ENCODE results near the gene CEP162. TPM values are rescaled to one million over a fixed set of nuclear protein-coding genes. Genes with fewer than 3 reads are reported as not detected.

CEP162 gene
- total RNA-seq (10 to 100 TPM in 1 of 5 experiments, 1 to 10 TPM in 4; 4.4 to 10.7 (median 9.2) TPM), polyA plus RNA-seq (1 to 10 TPM; 3.9 to 4.9 TPM), total RNA-seq (16.6 reads per million, percentile 46 among the genes with 10 or more reads in this experiment)

- Histone ChIP-seq H3K27ac (ENCODE audit: low read depth, low read length) (peak within 1 kb of the TSS; percentile 76), H3K4me1 (ENCODE audit: control insufficient read depth in 2 of 2, insufficient read depth in 2 of 2, low read length in 2 of 2) (peaks cover 0 to 8% of the 10 kb centered on the region in 2 donors), H3K4me3 (ENCODE audit: low read length) (peak within 1 kb of the TSS; percentile 90), H3K27me3 (ENCODE audit: control insufficient read depth in 2 of 2, insufficient read depth in 2 of 2, low read length in 2 of 2) (no peaks in the 10 kb centered on the region), H3K36me3 (ENCODE audit: control insufficient read depth in 2 of 3, insufficient read depth in 3 of 3, low read length in 3 of 3) (peaks cover 0 to 5% (median 0%) of the 10 kb centered on the region in 3 experiments), H3K9me3 (ENCODE audit: control insufficient read depth in 2 of 3, low read length in 3 of 3) (no peaks in the 10 kb centered on the region)
- Mint-ChIP-seq H3K27ac (peak within 1 kb of the TSS; percentile 77 to 96 (median 90)), H3K36me3 (peaks cover 0 to 1% (median 0%) of the 10 kb centered on the region in 5 donors), H3K4me1 (peaks cover 5 to 40% (median 23%) of the 10 kb centered on the region in 7 donors), H3K27me3 (peaks cover 2 to 17% (median 13%) of the 10 kb centered on the region in 5 donors), H3K4me3 (peak within 1 kb of the TSS; percentile 89 to 100 (median 96)), H3K9me3 (peaks cover 0 to 1% (median 0%) of the 10 kb centered on the region in 11 donors)
- peak; percentile 81 to 92 (median 91) for DNase-seq
- ChIA-PET CTCF (interaction anchor here (0.9 to 1.6 kb wide), 6 partner anchors 15 to 1981 kb away, joined by 3 to 12 read pairs (median 4); partner anchors contain the start of genes CYB5R4 and DOP1A), POLR2A (interaction anchor here (1.3 to 1.7 kb wide), 3 partner anchors 368 to 1451 kb away, joined by 4 to 8 read pairs (median 4); partner anchors contain the start of genes CYB5R4 and UBE3D)
- ATAC-seq, result peak; percentile 93
- intact Hi-C loops (cut with micrococcal nuclease), result loop anchor here (1.0 to 10.0 kb wide), 12 partner anchors 343 to 1981 kb away; partner anchors contain the start of genes CYB5R4 (in 2 of the 2), DOP1A (in 2 of the 2), IBTK (in 2 of the 2) and PGM3 (in 2 of the 2)
These were observed at the start of gene CEP162 for GRCh38 chr6:84227434-84228197. Gene CEP162 (minus strand): TSS chr6:84227643. CDS start chr6:84226393, 1,250 bp downstream.

- DNase-seq, result no peak
- H3K27me3 Mint-ChIP-seq, result peaks cover 0 to 30% (median 7%) of the 10 kb centered on the region in 5 donors
- H3K9me3 ChIP-seq (ENCODE audit: control insufficient read depth in 2 of 3, low read length in 3 of 3), result no peaks in the 10 kb centered on the region
- H3K36me3 ChIP-seq (ENCODE audit: control insufficient read depth in 2 of 3, insufficient read depth in 3 of 3, low read length in 3 of 3), result no peaks in the 10 kb centered on the region
- peaks cover 0 to 2% (median 0%) of the 10 kb centered on the region in 11 donors for H3K9me3 Mint-ChIP-seq
- CTCF ChIA-PET, result no interaction called here
- intact Hi-C loops (cut with micrococcal nuclease), result no loop called here
- H3K4me3 Mint-ChIP-seq, result no peak overlapping the region
- H3K27ac ChIP-seq (ENCODE audit: low read depth, low read length), result no peak overlapping the region
- ATAC-seq, result no peak
- H3K4me1 ChIP-seq (ENCODE audit: control insufficient read depth in 2 of 2, insufficient read depth in 2 of 2, low read length in 2 of 2), result no peaks in the 10 kb centered on the region
- no peaks in the 10 kb centered on the region for H3K27me3 ChIP-seq (ENCODE audit: control insufficient read depth in 2 of 2, insufficient read depth in 2 of 2, low read length in 2 of 2)
- H3K36me3 Mint-ChIP-seq, result no peaks in the 10 kb centered on the region
- POLR2A ChIA-PET, result no interaction called here
- H3K4me3 ChIP-seq (ENCODE audit: low read length), result no peak overlapping the region
- H3K4me1 Mint-ChIP-seq, result no peaks in the 10 kb centered on the region
- H3K27ac Mint-ChIP-seq, result no peak overlapping the region
These were observed 47.4 kb upstream of the CEP162 start for GRCh38 chr6:84274856-84275255.

- Histone ChIP-seq H3K4me3 (ENCODE audit: low read length) (no peak overlapping the region), H3K9me3 (ENCODE audit: control insufficient read depth in 2 of 3, low read length in 3 of 3) (no peaks in the 10 kb centered on the region), H3K27ac (ENCODE audit: low read depth, low read length) (no peak overlapping the region), H3K36me3 (ENCODE audit: control insufficient read depth in 2 of 3, insufficient read depth in 3 of 3, low read length in 3 of 3) (no peaks in the 10 kb centered on the region), H3K4me1 (ENCODE audit: control insufficient read depth in 2 of 2, insufficient read depth in 2 of 2, low read length in 2 of 2) (no peaks in the 10 kb centered on the region), H3K27me3 (ENCODE audit: control insufficient read depth in 2 of 2, insufficient read depth in 2 of 2, low read length in 2 of 2) (no peaks in the 10 kb centered on the region)
- ChIA-PET POLR2A (no interaction called here), CTCF (no interaction called here)
- H3K4me1 Mint-ChIP-seq, result no peaks in the 10 kb centered on the region
- no peak for ATAC-seq
- no peaks in the 10 kb centered on the region for H3K36me3 Mint-ChIP-seq
- peaks cover 0 to 34% (median 16%) of the 10 kb centered on the region in 5 donors for H3K27me3 Mint-ChIP-seq
- no peak for DNase-seq
- H3K9me3 Mint-ChIP-seq, result peaks cover 0 to 2% (median 0%) of the 10 kb centered on the region in 11 donors
- intact Hi-C loops (cut with micrococcal nuclease), result no loop called here
- no peak overlapping the region for H3K4me3 Mint-ChIP-seq
- H3K27ac Mint-ChIP-seq, result no peak overlapping the region
These were observed 45.8 kb upstream of the CEP162 start for GRCh38 chr6:84273048-84273809.

- H3K9me3 Mint-ChIP-seq, result peaks cover 0 to 2% (median 0%) of the 10 kb centered on the region in 11 donors
- Histone ChIP-seq H3K36me3 (ENCODE audit: control insufficient read depth in 2 of 3, insufficient read depth in 3 of 3, low read length in 3 of 3) (no peaks in the 10 kb centered on the region), H3K9me3 (ENCODE audit: control insufficient read depth in 2 of 3, low read length in 3 of 3) (no peaks in the 10 kb centered on the region), H3K4me1 (ENCODE audit: control insufficient read depth in 2 of 2, insufficient read depth in 2 of 2, low read length in 2 of 2) (no peaks in the 10 kb centered on the region), H3K27me3 (ENCODE audit: control insufficient read depth in 2 of 2, insufficient read depth in 2 of 2, low read length in 2 of 2) (no peaks in the 10 kb centered on the region), H3K4me3 (ENCODE audit: low read length) (no peak overlapping the region), H3K27ac (ENCODE audit: low read depth, low read length) (no peak overlapping the region)
- H3K27ac Mint-ChIP-seq, result no peak overlapping the region
- no peaks in the 10 kb centered on the region for H3K36me3 Mint-ChIP-seq
- no peak overlapping the region for H3K4me3 Mint-ChIP-seq
- DNase-seq, result no peak
- ATAC-seq, result no peak
- intact Hi-C loops (cut with micrococcal nuclease), result no loop called here
- H3K27me3 Mint-ChIP-seq, result peaks cover 0 to 32% (median 18%) of the 10 kb centered on the region in 5 donors
- CTCF ChIA-PET, result no interaction called here
- POLR2A ChIA-PET, result no interaction called here
- no peaks in the 10 kb centered on the region for H3K4me1 Mint-ChIP-seq
These were observed 44.9 kb upstream of the CEP162 start for GRCh38 chr6:84272298-84272697.

GRCh38 chr6:84271061-84271716 is 43.7 kb upstream of the CEP162 start:
- Histone ChIP-seq H3K4me1 (ENCODE audit: control insufficient read depth in 2 of 2, insufficient read depth in 2 of 2, low read length in 2 of 2) (no peaks in the 10 kb centered on the region), H3K36me3 (ENCODE audit: control insufficient read depth in 2 of 3, insufficient read depth in 3 of 3, low read length in 3 of 3) (no peaks in the 10 kb centered on the region), H3K27ac (ENCODE audit: low read depth, low read length) (no peak overlapping the region), H3K9me3 (ENCODE audit: control insufficient read depth in 2 of 3, low read length in 3 of 3) (no peaks in the 10 kb centered on the region), H3K4me3 (ENCODE audit: low read length) (no peak overlapping the region), H3K27me3 (ENCODE audit: control insufficient read depth in 2 of 2, insufficient read depth in 2 of 2, low read length in 2 of 2) (no peaks in the 10 kb centered on the region)
- Mint-ChIP-seq H3K27me3 (peaks cover 0 to 31% (median 20%) of the 10 kb centered on the region in 5 donors), H3K36me3 (no peaks in the 10 kb centered on the region), H3K4me3 (no peak overlapping the region), H3K4me1 (no peaks in the 10 kb centered on the region), H3K9me3 (peaks cover 0 to 1% (median 0%) of the 10 kb centered on the region in 11 donors), H3K27ac (no peak overlapping the region)
- CTCF ChIA-PET, result no interaction called here
- intact Hi-C loops (cut with micrococcal nuclease), result no loop called here
- POLR2A ChIA-PET, result no interaction called here
- no peak for ATAC-seq
- DNase-seq, result no peak

- no peaks in the 10 kb centered on the region for H3K36me3 Mint-ChIP-seq
- no peak overlapping the region for H3K4me3 Mint-ChIP-seq
- H3K9me3 Mint-ChIP-seq, result no peaks in the 10 kb centered on the region
- intact Hi-C loops (cut with micrococcal nuclease), result no loop called here
- Histone ChIP-seq H3K9me3 (ENCODE audit: control insufficient read depth in 2 of 3, low read length in 3 of 3) (no peaks in the 10 kb centered on the region), H3K4me3 (ENCODE audit: low read length) (no peak overlapping the region), H3K36me3 (ENCODE audit: control insufficient read depth in 2 of 3, insufficient read depth in 3 of 3, low read length in 3 of 3) (no peaks in the 10 kb centered on the region), H3K27ac (ENCODE audit: low read depth, low read length) (no peak overlapping the region), H3K4me1 (ENCODE audit: control insufficient read depth in 2 of 2, insufficient read depth in 2 of 2, low read length in 2 of 2) (no peaks in the 10 kb centered on the region), H3K27me3 (ENCODE audit: control insufficient read depth in 2 of 2, insufficient read depth in 2 of 2, low read length in 2 of 2) (no peaks in the 10 kb centered on the region)
- H3K4me1 Mint-ChIP-seq, result no peaks in the 10 kb centered on the region
- ChIA-PET CTCF (no interaction called here), POLR2A (no interaction called here)
- H3K27ac Mint-ChIP-seq, result no peak overlapping the region
- H3K27me3 Mint-ChIP-seq, result peaks cover 2 to 41% (median 24%) of the 10 kb centered on the region in 5 donors
- DNase-seq, result no peak
- no peak for ATAC-seq
These were observed 42.7 kb upstream of the CEP162 start for GRCh38 chr6:84269947-84270733.

All from naive thymus-derived CD4-positive, alpha-beta T cell (primary cell).